Measurements from ENCODE around the gene TMEM145.

TMEM145 gene

GRCh38 chr19:42278452-42279154 lies 34.5 kb upstream of the TMEM145 start:
- DNase-seq (ENCODE audit: low read depth) = no peak

GRCh38 chr19:42279155-42279901 lies 33.8 kb upstream of the TMEM145 start:
- DNase-seq (ENCODE audit: low read depth) = no peak

GRCh38 chr19:42279902-42280814 lies 33.0 kb upstream of the TMEM145 start:
- peak; percentile 83 for DNase-seq (ENCODE audit: low read depth)

GRCh38 chr19:42280815-42281145 lies 32.3 kb upstream of the TMEM145 start:
- no peak for DNase-seq (ENCODE audit: low read depth)

GRCh38 chr19:42281146-42281826 lies 31.8 kb upstream of the TMEM145 start:
- no peak for DNase-seq (ENCODE audit: low read depth)

- no peak for DNase-seq (ENCODE audit: low read depth)
These were observed 31.0 kb upstream of the TMEM145 start for GRCh38 chr19:42281827-42282762.

GRCh38 chr19:42282819-42283187 lies 30.3 kb upstream of the TMEM145 start:
- DNase-seq (ENCODE audit: low read depth) = no peak

- DNase-seq (ENCODE audit: low read depth) = peak; percentile 94
These were observed 29.7 kb upstream of the TMEM145 start for GRCh38 chr19:42283188-42284065.

GRCh38 chr19:42284066-42284501 lies 29.0 kb upstream of the TMEM145 start:
- peak; percentile 82 for DNase-seq (ENCODE audit: low read depth)

- no peak for DNase-seq (ENCODE audit: low read depth)
These were observed 28.3 kb upstream of the TMEM145 start for GRCh38 chr19:42284591-42285341.

- DNase-seq (ENCODE audit: low read depth) = no peak
These were observed 27.6 kb upstream of the TMEM145 start for GRCh38 chr19:42285541-42285941.

GRCh38 chr19:42285988-42286348 lies 27.1 kb upstream of the TMEM145 start:
- no peak for DNase-seq (ENCODE audit: low read depth)

GRCh38 chr19:42286349-42287016 lies 26.6 kb upstream of the TMEM145 start:
- DNase-seq (ENCODE audit: low read depth) = no peak

- DNase-seq (ENCODE audit: low read depth) = no peak
These were observed 25.9 kb upstream of the TMEM145 start for GRCh38 chr19:42287017-42287826.

- no peak for DNase-seq (ENCODE audit: low read depth)
These were observed 25.3 kb upstream of the TMEM145 start for GRCh38 chr19:42287827-42288107.

- no peak for DNase-seq (ENCODE audit: low read depth)
These were observed 24.7 kb upstream of the TMEM145 start for GRCh38 chr19:42288387-42288786.

- no peak for DNase-seq (ENCODE audit: low read depth)
These were observed 24.1 kb upstream of the TMEM145 start for GRCh38 chr19:42288881-42289555.

All from activated T-cell treated with anti-CD3 and anti-CD28 coated beads for 24 hours (primary cell).